IPS-20b (cell line): ENCODE results near the gene PCIF1.
"Not testable (repeated sequence)": the region's sequence is repeated elsewhere in the genome, so short reads cannot be mapped to it uniquely, and the experiment has no call there.

Experiments
- H3K27ac ChIP-seq: one replicate; pipeline ENCODE4 v1.5.1; 2013; ENCODE audit warnings: low read length
- H3K27me3 ChIP-seq: 2 replicates; pipeline ENCODE4 v1.6.1; 2013; ENCODE audit warnings: mild to moderate bottlenecking, low read length, inconsistent platforms; ENCODE audit not compliant: insufficient read depth
- H3K36me3 ChIP-seq: 2 replicates; pipeline ENCODE4 v1.6.1; 2013; ENCODE audit warnings: low read depth, mild to moderate bottlenecking, inconsistent platforms, low read length, moderate library complexity; ENCODE audit not compliant: insufficient read depth
- H3K4me1 ChIP-seq: 2 replicates; pipeline ENCODE4 v1.6.1; 2013; ENCODE audit warnings: mild to moderate bottlenecking, control low read depth, inconsistent platforms, low read length, moderate library complexity; ENCODE audit not compliant: insufficient read depth
- H3K4me3 ChIP-seq: 2 replicates; pipeline ENCODE4 v1.5.1; 2013; ENCODE audit warnings: mild to moderate bottlenecking, low read length, inconsistent platforms
- H3K9ac ChIP-seq: 2 replicates; pipeline ENCODE4 v1.6.1; 2013; ENCODE audit warnings: low read depth, mild to moderate bottlenecking, inconsistent platforms, low read length, moderate library complexity
- H3K9me3 ChIP-seq: 2 replicates; pipeline ENCODE4 v1.6.1; 2013; ENCODE audit warnings: mild to moderate bottlenecking, low read depth, low read length, inconsistent platforms; ENCODE audit not compliant: insufficient read depth

Gene PCIF1

DNA sequence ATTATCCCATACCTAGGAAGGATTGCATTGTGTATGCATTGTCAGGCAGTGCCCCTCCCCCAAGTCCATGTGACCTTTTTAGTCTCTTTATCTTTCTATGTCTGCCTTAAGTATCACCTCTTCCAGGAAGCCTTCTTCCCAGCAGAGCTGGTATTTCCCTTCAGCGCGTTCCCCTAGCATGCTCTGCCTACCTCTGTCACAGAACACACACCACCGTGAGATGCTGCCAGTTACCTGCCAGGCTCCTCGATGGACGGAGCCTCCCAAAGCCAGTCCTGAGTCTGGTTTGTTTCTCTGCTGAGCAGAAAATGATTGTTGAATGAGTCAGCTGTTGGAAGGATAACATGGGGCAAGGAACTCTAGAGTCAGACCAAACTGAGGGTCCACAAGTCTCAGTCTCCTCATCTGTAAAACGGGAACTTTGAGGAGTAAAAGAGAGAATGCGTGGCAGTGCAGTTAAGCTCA lies 48.8 kb downstream of the PCIF1 start:
- Histone ChIP-seq H3K9ac (no peak overlapping the region), H3K9me3 (no peaks in the 10 kb centered on the region), H3K27ac (no peak overlapping the region), H3K27me3 (no peaks in the 10 kb centered on the region; the same call in 1 of the 2 replicates), H3K4me3 (no peak overlapping the region), H3K36me3 (no peaks in the 10 kb centered on the region), H3K4me1 (peaks cover 5% of the 10 kb centered on the region)

DNA sequence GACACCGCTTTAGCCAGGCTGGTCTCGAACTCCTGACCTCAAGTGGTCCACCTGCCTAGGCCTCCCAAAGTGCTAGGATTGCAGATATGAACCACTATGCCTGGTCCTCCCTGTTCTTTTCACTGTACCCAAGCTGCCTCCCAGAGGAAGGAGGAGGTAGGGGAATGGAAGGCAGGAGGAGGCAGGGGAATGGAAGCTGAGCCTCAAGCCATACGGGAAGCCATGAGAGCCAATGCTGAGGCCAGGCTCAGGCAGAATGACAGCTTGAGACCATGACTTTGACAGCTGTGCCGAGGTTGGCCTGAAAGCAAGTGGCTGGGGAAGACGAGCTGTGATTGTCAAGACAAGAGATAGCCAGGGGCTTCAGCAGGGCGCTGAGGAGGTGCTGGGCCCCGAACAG lies 51.1 kb downstream of the PCIF1 start:
- no peaks in the 10 kb centered on the region for H3K9me3 ChIP-seq
- H3K4me3 ChIP-seq, result no peak overlapping the region
- H3K36me3 ChIP-seq, result no peaks in the 10 kb centered on the region
- H3K4me1 ChIP-seq, result peaks cover 5% of the 10 kb centered on the region
- no peak overlapping the region for H3K27ac ChIP-seq
- H3K27me3 ChIP-seq, result no peaks in the 10 kb centered on the region
- H3K9ac ChIP-seq, result no peak overlapping the region

DNA sequence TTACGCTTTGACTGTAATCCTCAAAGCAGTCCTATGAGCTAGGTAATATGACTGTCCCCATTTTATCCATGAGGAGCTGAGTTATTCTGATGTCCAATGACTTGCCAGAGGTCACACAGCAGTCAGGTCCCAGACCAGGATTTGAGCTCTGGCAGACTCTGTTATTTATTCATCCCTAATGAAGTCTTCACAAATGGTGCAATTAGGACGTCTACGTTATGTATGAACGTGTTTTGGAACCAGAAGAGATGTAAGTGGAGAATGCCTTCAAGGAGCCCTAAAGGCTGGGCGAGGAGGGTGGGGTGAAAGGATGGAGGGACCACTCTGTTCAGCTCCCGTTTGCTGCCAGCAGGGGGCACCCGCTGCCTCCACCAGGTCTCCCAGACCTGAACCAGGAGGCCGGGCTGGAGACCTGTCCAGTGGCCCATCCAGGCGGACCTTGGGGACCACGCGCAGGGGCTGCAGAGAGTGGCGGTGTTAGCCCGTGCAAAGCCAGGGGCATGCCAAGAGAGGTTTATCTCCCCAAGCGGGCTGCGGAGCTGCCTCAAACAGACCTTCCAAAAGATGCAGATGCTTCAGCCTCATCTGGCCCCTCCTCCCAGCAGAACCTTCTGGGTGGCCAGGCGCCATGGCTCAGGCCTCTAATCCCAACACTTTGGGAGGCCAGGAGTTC lies 52.8 kb downstream of the PCIF1 start:
- Histone ChIP-seq H3K9ac (no peak overlapping the region), H3K4me1 (peaks cover 5% of the 10 kb centered on the region), H3K4me3 (no peak overlapping the region), H3K27me3 (no peaks in the 10 kb centered on the region), H3K36me3 (no peaks in the 10 kb centered on the region), H3K9me3 (no peaks in the 10 kb centered on the region), H3K27ac (no peak overlapping the region)

DNA sequence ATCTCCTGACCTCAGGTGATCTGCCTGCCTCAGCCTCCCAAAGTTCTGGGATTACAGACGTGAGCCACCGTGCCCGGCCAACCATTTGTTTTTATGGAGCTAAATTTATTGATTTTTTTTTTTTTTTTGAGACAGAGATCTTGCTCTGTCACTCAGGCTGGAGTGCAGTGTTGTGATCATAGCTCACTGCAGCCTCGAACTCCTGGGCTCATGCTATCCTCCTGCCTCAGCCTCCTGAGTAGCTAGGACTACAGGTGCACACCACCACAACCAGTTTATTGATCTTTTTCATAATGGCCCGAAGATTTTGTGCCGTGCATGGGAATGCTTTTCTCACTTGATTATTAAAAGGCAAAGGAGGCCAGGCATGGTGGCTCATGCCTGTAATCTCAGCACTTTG lies 54.3 kb downstream of the PCIF1 start:
- not testable (repeated sequence) for H3K27ac ChIP-seq, H3K27me3 ChIP-seq, H3K4me1 ChIP-seq

DNA sequence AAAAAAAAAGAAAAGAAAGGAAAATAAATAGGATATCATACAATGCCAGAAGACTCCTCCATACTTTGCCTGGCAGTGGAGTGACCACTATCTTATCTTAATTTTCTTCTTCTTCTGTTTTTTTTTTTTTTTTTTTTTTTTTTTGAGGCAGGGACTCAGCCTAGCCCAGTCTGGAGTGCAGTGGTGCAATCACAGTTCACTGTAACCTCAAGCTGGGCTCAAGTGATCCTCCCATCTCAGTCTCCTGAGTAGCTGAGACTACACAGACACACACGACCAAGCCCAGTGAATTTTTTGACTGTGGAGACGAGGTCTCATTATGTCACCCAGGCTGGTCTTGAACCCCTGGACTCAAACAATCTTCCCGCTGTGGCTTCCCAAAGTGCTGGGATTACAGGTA lies 57.1 kb downstream of the PCIF1 start:
- H3K9me3 ChIP-seq, result no peaks in the 10 kb centered on the region
- H3K36me3 ChIP-seq, result no peaks in the 10 kb centered on the region
- H3K27me3 ChIP-seq, result no peaks in the 10 kb centered on the region
- H3K9ac ChIP-seq, result no peak overlapping the region
- 0 out of 2 replicates have a peak, but pooled peaks cover 2% of the 10 kb centered on the region for H3K4me1 ChIP-seq
- no peak overlapping the region for H3K27ac ChIP-seq
- H3K4me3 ChIP-seq, result no peak overlapping the region

More for the DNA sequence above, 54.3 kb downstream of the PCIF1 start:
- H3K4me3 ChIP-seq, H3K9ac ChIP-seq, H3K9me3 ChIP-seq, H3K36me3 ChIP-seq: not testable (repeated sequence)

DNA sequence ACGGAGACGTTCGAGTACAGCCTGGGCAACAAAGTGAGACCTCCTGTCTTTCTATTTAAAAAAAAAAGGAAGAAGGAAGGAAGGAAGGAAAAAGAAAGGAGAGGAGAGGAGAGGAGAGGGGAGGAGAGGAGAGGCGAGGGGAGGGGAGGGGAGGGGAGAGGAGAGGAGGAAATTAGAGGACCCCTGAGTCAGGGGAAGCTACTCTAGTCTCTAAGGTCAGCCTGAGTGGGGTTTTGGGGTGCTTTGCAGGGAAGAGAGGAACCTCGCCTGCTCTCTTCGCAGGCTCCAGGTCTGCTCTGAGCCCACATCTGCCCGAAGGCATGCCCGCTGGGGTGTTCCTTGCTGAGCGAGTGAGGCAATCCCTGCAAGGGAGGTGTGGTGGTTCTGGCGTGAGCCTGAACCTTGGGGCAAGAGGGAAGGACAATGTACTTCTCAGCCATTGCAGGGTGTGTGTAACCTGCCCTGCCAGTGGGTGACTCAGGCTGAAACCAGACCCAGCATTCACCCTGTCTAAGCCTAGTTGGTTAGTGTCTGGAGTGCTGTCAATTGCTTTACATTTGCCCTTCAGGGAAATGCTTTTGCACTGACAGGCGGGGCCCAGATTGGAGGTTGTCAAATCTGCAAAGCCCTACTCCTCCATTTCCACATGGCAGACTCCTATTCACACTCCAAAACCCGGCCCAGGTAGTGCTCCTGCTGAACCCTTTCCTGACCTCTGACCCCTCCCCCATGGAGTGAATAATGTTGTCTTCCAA lies 58.9 kb downstream of the PCIF1 start:
- peaks cover 2% of the 10 kb centered on the region; the same call in 1 of the 2 replicates for H3K4me1 ChIP-seq
- H3K9me3 ChIP-seq, result no peaks in the 10 kb centered on the region
- no peak overlapping the region for H3K27ac ChIP-seq
- no peaks in the 10 kb centered on the region for H3K27me3 ChIP-seq
- H3K4me3 ChIP-seq, result no peak overlapping the region
- H3K9ac ChIP-seq, result no peak overlapping the region
- no peaks in the 10 kb centered on the region for H3K36me3 ChIP-seq

DNA sequence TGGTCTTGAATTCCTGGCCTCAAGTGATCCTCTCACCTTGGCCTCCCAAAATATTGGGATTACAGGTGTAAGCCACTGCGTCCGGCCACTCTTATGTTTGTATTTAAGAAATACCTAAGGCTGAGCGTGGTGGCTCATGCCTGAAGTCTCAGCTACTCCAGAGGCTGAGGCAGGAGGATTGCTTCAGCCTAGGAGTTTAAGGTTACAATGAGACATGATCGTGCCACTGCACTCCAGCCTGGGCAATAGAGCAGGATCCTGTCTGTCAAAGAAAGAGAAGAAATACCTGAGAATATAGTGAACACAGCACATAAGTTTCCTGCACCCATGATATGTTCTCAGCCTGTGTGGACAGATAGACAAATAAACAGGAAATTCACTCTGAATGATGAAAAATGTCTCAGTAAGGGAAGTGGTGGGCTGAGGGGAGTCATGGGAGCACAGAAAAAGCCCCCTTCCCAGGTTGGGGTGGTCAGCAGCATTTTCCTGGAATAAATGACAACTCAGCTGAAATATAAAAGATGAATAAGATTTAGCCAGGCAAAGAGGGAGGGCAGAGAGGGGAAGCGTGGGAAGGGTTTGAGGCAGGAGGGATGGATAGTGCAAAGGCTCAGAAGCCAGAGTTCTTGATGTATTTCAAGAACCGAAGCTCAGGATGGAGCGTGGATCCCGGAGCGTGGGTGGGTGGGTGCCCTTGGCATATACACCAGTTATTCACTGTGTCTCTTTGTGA lies 60.4 kb downstream of the PCIF1 start:
- no peak overlapping the region for H3K27ac ChIP-seq
- H3K4me3 ChIP-seq, result no peak overlapping the region
- H3K9ac ChIP-seq, result no peak overlapping the region
- H3K36me3 ChIP-seq, result no peaks in the 10 kb centered on the region
- no peaks in the 10 kb centered on the region for H3K9me3 ChIP-seq
- no peaks in the 10 kb centered on the region for H3K27me3 ChIP-seq
- peaks cover 3% of the 10 kb centered on the region for H3K4me1 ChIP-seq

DNA sequence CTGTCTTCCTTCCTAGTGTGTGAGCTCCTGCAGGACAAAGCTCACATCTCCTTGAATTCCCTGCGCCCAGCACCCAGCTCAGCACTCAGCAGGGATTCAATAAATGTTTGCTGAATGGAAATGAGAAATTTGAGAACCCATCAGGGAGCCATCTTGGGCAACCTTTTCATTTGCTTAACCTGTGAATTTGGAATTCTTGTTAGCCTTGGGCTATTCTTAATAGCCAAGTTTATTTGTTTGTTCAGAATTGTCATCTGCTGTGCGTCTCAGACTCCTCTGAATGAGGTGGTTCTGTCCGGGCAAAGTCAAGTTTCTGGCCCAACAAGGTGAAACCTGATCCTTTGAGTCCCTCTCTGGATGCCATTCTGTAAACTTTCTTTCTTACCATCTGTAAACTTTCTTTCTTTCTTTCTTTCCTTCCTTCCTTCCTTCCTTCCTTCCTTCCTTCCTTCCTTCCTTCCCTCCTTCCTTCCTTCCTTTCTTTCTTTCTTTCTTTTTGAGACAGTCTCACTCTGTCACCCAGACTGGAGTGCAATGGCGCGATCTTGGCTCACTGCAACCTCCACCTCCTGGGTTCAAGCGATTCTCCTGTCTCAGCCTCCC lies 61.1 kb downstream of the PCIF1 start:
- not testable (repeated sequence) for H3K9ac ChIP-seq, H3K27ac ChIP-seq, H3K9me3 ChIP-seq, H3K27me3 ChIP-seq, H3K4me1 ChIP-seq, H3K4me3 ChIP-seq, H3K36me3 ChIP-seq

DNA sequence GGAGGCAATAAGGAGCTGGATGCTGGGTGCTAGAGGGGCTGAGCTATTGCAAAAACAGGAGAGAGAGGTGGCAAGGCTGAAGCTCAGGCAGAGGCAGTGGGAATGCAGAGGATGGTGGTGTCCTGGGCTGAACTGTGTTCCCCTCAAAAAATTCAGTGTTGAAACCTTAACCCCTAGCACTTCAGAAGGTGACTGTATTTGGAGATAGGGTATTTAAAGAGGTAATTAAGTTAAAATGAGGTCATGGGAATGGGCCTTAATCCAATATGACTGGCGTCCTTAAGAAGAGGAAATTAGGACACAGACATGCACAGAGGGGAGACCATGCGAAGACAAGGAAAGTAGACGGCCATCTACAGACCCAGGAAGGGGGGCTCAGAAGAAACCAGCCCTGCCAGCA lies 62.7 kb downstream of the PCIF1 start:
- Histone ChIP-seq H3K36me3 (no peaks in the 10 kb centered on the region), H3K27me3 (no peaks in the 10 kb centered on the region), H3K9me3 (no peaks in the 10 kb centered on the region), H3K4me1 (peaks cover 14% of the 10 kb centered on the region), H3K9ac (no peak overlapping the region; the same call in 1 of the 2 replicates), H3K27ac (no peak overlapping the region), H3K4me3 (no peak overlapping the region)
